Sigmoid colon (tissue), 7 donors: ENCODE measurements around the gene REXO1. TPM values are rescaled to one million over a fixed set of nuclear protein-coding genes. Genes with fewer than 3 reads are reported as not detected.
A peak's percentile ranks its signal among the peaks of the same experiment; 100 is the strongest.

Experiments used
- DNase-seq: peaks from one replicate; pipeline ENCODE4 v3.0.0-alpha.2; 2019
- H3K27ac ChIP-seq, 4 donors: fragments of 200-600 bp; sonication (generic); one replicate each; pipeline ENCODE4 v1.5.1; 2016 to 2019; ENCODE audit warnings: mild to moderate bottlenecking in 1 of 4
- H3K27me3 ChIP-seq, 3 donors: fragments of 200-600 bp; sonication (generic); one replicate each; pipeline ENCODE4 v1.5.1; 2019; ENCODE audit warnings: mild to moderate bottlenecking in 1 of 3
- H3K36me3 ChIP-seq, 4 donors: fragments of 200-600 bp; sonication (generic); one replicate each; pipeline ENCODE4 v1.5.1; 2016 to 2019
- H3K4me1 ChIP-seq, 4 donors: fragments of 200-600 bp; sonication (generic); one replicate each; pipeline ENCODE4 v1.5.1; 2017 to 2019
- H3K4me3 ChIP-seq, 4 donors: fragments of 200-600 bp; sonication (generic); one replicate each; pipeline ENCODE4 v1.5.1; 2017 to 2019; ENCODE audit warnings: mild to moderate bottlenecking in 2 of 4, moderate library complexity in 1 of 4
- H3K9me3 ChIP-seq, 4 donors: fragments of 200-600 bp in 3 of 4; sonication (generic) in 3 of 4; one replicate each; pipeline versions ENCODE4 v1.5.1 to v1.6.1; 2013 to 2019
- EP300 ChIP-seq, 4 donors: sonication (generic); formaldehyde crosslinking; IDR thresholded peaks; one replicate each; pipeline ENCODE4 v1.6.1; 2017; ENCODE audit warnings: antibody characterized with exemption in 4 of 4
- POLR2A ChIP-seq, 2 donors: fragments of 450-650 bp; IDR thresholded peaks; one replicate each; pipeline ENCODE4 v1.6.1; 2016; ENCODE audit warnings: antibody characterized with exemption in 2 of 2, mild to moderate bottlenecking in 2 of 2, moderate library complexity in 2 of 2
- POLR2AphosphoS5 ChIP-seq, 4 donors: sonication (generic); formaldehyde crosslinking; IDR thresholded peaks; one replicate each; pipeline ENCODE4 v1.6.1; 2017; ENCODE audit warnings: antibody characterized with exemption in 4 of 4
- WGBS, 2 donors: extraction: QIAGEN DNeasy Blood & Tissue Kit; methylation state at CpG; one replicate each; pipeline ENCODE4 v1.1.7; 2013; 5-methylcytosine and 5-hydroxymethylcytosine counted together
- intact Hi-C: fragments of 100-400 bp; cut with DNase I; formaldehyde crosslinking; loops from one replicate; pipeline ENCODE4 v1.15.1; 2023
- polyA plus RNA-seq, 3 donors: library from polyadenylated mRNA; stranded (reverse); fragments of 200-250 nt; gene quantifications; one replicate each; pipeline ENCODE4 v1.2.3, GENCODE V29; 2013
- total RNA-seq, 4 donors: library from RNA; depleted of rRNA; stranded (reverse); fragments of >200 nt; gene quantifications; one replicate each; pipeline ENCODE4 v1.1.0, GENCODE V29; 2016
- TF ChIP-seq, protein P1 (sequence below), 4 experiments: fragments of 450-650 bp in 3 of 4; fragments of 200-600 bp in 1 of 4; IDR thresholded peaks; one replicate each; pipeline ENCODE4 v1.5.1; 2016 to 2019; ENCODE audit warnings: antibody characterized with exemption in 4 of 4, mild to moderate bottlenecking in 3 of 4, moderate library complexity in 2 of 4
- donor health status: healthy with polysubstance abuse.
- donor health status: Bipolar disorder and iron deficiency.
- donor health status: healthy.

REXO1 gene
- total and polyA plus RNA-seq, 7 donors, result 8.6 to 61.8 (median 11.1) TPM

DNA sequence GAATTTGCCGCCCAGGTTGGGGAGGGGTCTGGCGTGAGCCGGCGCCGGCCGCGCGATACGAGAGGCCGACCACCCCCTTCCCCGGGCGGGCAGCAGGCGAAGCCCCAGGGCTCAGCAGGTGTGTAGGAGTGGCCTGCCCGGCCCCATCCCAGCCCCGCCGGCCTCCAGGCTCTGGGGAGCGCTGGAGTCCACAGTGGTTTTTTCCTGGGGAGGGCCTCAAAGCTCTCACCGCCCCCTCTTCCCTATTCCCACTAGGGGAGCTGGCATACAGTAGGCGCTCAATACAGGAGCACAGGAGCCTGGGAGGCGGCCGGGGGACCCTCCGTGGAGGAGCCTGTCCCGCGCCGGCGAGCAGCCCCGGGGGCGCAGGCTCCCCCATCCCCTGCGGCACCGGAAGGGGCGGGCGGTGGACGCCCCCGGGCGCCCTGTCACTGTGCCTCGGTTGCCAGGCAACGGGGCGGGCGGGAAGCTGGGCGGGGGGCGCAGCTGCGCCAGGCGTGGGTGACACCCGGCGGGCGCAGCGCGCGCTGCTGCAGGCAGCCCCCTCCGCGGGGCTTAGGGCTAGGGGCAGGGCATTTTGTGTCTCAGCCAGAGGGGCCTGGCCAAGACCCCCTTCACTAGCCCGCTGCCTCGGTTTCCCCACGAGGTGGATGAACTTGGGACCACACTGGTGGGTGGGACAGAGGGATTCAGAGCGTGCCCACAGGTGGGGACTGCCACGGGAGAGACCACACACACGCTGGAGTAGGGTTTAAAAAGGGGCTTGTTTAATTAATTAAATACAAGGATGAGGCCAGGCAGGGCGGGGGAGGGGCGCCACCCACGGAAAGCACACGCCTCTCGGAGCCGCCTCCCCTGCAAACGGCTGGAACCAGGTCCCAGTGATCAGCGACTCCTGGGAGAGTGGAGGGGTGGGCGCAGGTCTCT, 3.6 kb upstream of the REXO1 start:
- Histone ChIP-seq H3K4me1 (peaks cover 0 to 69% (median 53%) of the 10 kb centered on the region in 4 donors), H3K36me3 (no peaks in the 10 kb centered on the region), H3K4me3 (no peak overlapping the region), H3K9me3 (no peaks in the 10 kb centered on the region), H3K27ac (no peak overlapping the region), H3K27me3 (peaks cover 4 to 46% (median 29%) of the 10 kb centered on the region in 3 donors)
- TF ChIP-seq POLR2A (IDR thresholded peaks at IDR 0.05) (no peak), POLR2AphosphoS5 (IDR thresholded peaks at IDR 0.05) (no peak), EP300 (IDR thresholded peaks at IDR 0.05) (no peak)
- TF ChIP-seq, protein P1, sequence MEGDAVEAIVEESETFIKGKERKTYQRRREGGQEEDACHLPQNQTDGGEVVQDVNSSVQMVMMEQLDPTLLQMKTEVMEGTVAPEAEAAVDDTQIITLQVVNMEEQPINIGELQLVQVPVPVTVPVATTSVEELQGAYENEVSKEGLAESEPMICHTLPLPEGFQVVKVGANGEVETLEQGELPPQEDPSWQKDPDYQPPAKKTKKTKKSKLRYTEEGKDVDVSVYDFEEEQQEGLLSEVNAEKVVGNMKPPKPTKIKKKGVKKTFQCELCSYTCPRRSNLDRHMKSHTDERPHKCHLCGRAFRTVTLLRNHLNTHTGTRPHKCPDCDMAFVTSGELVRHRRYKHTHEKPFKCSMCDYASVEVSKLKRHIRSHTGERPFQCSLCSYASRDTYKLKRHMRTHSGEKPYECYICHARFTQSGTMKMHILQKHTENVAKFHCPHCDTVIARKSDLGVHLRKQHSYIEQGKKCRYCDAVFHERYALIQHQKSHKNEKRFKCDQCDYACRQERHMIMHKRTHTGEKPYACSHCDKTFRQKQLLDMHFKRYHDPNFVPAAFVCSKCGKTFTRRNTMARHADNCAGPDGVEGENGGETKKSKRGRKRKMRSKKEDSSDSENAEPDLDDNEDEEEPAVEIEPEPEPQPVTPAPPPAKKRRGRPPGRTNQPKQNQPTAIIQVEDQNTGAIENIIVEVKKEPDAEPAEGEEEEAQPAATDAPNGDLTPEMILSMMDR (IDR thresholded peaks at IDR 0.05), result no peak
- intact Hi-C loops, result no loop called here
- WGBS, 2 donors, result 26 to 61% methylated on average over 66 of the region's 66 CpGs
- DNase-seq, result peak; percentile 59

DNA sequence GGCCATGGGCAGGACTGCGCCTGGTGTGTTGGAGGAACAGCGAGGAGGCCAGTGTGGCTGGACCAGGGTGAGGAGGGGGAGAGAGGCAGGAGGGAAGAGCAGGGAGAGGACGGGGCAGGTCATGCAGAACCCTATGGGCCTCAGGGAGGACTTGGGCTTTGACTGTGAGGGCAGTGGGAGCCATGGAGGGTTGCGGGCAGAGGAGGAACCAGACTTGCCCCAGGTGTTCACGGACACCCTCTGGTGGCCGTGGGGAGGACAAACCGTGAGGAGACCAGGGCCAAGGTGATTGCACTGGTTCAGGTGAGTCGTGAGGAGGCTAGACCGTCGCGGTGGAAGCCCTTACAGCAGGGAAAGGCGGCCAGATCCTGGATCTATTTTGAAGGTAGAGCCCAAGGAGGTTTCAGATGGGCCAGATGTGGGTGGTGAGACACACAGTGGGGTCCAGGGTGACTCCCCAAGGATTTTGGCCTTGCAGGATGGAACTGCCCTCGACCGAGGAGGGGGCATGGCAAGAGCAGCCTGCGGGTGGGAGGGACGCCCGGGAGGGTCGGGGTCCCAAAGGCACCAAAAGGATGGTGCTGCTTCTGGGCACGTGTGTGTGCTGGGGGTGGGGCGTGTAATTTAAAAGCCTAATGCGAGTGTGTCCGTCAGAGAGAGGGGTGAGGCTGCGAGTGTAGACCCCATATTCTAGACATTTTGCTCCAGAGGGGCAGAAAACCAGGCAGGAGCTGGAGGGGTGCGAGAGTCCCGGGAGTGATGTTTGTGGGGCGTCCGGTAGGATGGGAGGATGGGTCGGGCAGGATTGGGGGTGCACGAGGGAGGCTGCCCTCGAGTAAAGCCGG, 2.7 kb upstream of the REXO1 start:
- intact Hi-C loops, result no loop called here
- DNase-seq, result no peak
- peaks cover 0 to 69% (median 53%) of the 10 kb centered on the region in 4 donors for H3K4me1 ChIP-seq
- no peaks in the 10 kb centered on the region for H3K9me3 ChIP-seq
- TF ChIP-seq, protein P1 (IDR thresholded peaks at IDR 0.05), result no peak
- TF ChIP-seq POLR2A (IDR thresholded peaks at IDR 0.05) (no peak), EP300 (IDR thresholded peaks at IDR 0.05) (no peak), POLR2AphosphoS5 (IDR thresholded peaks at IDR 0.05) (no peak)
- H3K27ac ChIP-seq, result no peak overlapping the region
- H3K4me3 ChIP-seq, result no peak overlapping the region
- no peaks in the 10 kb centered on the region for H3K36me3 ChIP-seq
- WGBS, 2 donors, result 73 to 76% methylated on average over 31 of the region's 31 CpGs
- H3K27me3 ChIP-seq, result peaks cover 4 to 39% (median 21%) of the 10 kb centered on the region in 3 donors

DNA sequence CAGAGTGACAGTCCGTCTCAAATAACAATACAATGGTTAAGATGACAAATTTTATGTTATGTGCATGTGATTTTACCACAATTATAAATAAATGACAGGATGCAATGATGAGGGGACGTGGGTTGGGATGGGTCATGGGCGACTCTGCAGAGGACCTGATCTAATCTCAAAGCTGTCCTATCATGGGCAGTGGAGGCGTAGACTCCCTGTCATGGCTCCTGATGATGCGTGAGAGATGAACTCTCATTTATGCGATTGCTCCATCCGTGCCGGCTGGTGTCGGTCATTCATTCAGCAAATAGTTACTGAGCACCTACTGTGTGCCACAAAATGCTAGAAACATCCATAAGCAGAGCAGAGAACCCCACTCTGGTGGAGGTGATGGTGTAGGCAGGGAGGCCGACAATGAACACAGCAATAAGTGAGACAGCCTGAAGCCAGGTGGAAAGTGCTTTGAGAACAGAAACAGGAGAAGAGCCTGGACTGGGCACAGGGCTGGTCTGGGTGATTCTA, 1.7 kb upstream of the REXO1 start:
- intact Hi-C loops, result no loop called here
- H3K4me1 ChIP-seq, result peaks cover 0 to 68% (median 53%) of the 10 kb centered on the region in 4 donors
- no peaks in the 10 kb centered on the region for H3K36me3 ChIP-seq
- no peak overlapping the region for H3K27ac ChIP-seq
- peaks cover 4 to 28% (median 10%) of the 10 kb centered on the region in 3 donors for H3K27me3 ChIP-seq
- TF ChIP-seq EP300 (IDR thresholded peaks at IDR 0.05) (no peak), POLR2A (IDR thresholded peaks at IDR 0.05) (no peak)
- TF ChIP-seq, protein P1 (IDR thresholded peaks at IDR 0.05), result no peak
- no peak overlapping the region for H3K4me3 ChIP-seq
- no peak for DNase-seq
- H3K9me3 ChIP-seq, result no peaks in the 10 kb centered on the region
- 93 to 94% methylated on average over 10 of the region's 10 CpGs for WGBS, 2 donors

DNA sequence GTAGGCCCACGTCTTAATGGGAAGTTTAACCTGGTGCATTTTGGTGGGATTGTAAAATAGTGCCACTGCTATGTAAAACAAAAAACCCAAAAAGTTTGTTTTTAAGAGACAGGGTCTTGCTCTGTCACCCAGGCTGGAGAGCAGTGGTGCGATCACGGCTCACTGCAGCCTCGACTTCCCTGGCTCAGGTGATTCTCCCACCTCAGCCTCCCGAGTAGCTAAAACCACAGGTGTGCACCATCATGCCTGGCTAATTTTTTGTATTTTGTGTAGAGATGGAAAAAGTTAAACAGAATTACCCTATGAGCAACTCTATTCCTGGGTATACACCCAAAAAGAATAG, 820 bp upstream of the REXO1 start:
- DNase-seq, result no peak
- no peak for TF ChIP-seq POLR2AphosphoS5 (IDR thresholded peaks at IDR 0.05)
- TF ChIP-seq POLR2A (IDR thresholded peaks at IDR 0.05), result no peak
- TF ChIP-seq, protein P1 (IDR thresholded peaks at IDR 0.05), result no peak
- no peak for TF ChIP-seq EP300 (IDR thresholded peaks at IDR 0.05)
- Histone ChIP-seq H3K9me3 (no peaks in the 10 kb centered on the region), H3K27me3 (peaks cover 4 to 25% (median 10%) of the 10 kb centered on the region in 3 donors), H3K4me1 (peaks cover 0 to 68% (median 55%) of the 10 kb centered on the region in 4 donors), H3K36me3 (no peaks in the 10 kb centered on the region), H3K4me3 (no peak overlapping the region), H3K27ac (peak overlapping the region in 2 of 4 donors; percentile 95 to 97)
- intact Hi-C loops, result no loop called here
- WGBS, 2 donors, result 61 to 63% methylated on average over 5 of the region's 5 CpGs
